Parathyroid adenoma (tissue), 2 donors: Measurements from ENCODE around the gene EEFSEC.

Source experiments
- H2AFZ ChIP-seq: fragments of 300-600 bp; sonication (generic); one replicate; pipeline ENCODE4 v1.7.0; 2017; ENCODE audit warnings: antibody characterized with exemption, mild to moderate bottlenecking
- H3K27ac ChIP-seq: fragments of 300-600 bp; sonication (generic); one replicate; pipeline ENCODE4 v1.7.0; 2017
- H3K27me3 ChIP-seq: fragments of 300-600 bp; sonication (generic); one replicate; pipeline ENCODE4 v1.7.0; 2017; ENCODE audit warnings: low read length; ENCODE audit not compliant: control insufficient read depth, insufficient read depth
- H3K36me3 ChIP-seq: fragments of 300-600 bp; sonication (generic); one replicate; pipeline ENCODE4 v1.7.0; 2017; ENCODE audit warnings: low read length; ENCODE audit not compliant: control insufficient read depth, insufficient read depth
- H3K4me1 ChIP-seq: fragments of 300-600 bp; sonication (generic); one replicate; pipeline ENCODE4 v1.7.0; 2017; ENCODE audit warnings: control low read depth
- H3K4me2 ChIP-seq: fragments of 300-600 bp; sonication (generic); one replicate; pipeline ENCODE4 v1.7.0; 2017; ENCODE audit warnings: low read length
- H3K4me3 ChIP-seq: fragments of 300-600 bp; sonication (generic); one replicate; pipeline ENCODE4 v1.7.0; 2017; ENCODE audit warnings: low read depth, low read length
- H3K79me2 ChIP-seq: fragments of 300-600 bp; sonication (generic); one replicate; pipeline ENCODE4 v1.7.0; 2017; ENCODE audit warnings: control low read depth
- H3K9ac ChIP-seq: fragments of 300-600 bp; sonication (generic); one replicate; pipeline ENCODE4 v1.7.0; 2017; ENCODE audit warnings: mild to moderate bottlenecking
- H3K9me3 ChIP-seq: fragments of 300-600 bp; sonication (generic); one replicate; pipeline ENCODE4 v1.7.0; 2017; ENCODE audit warnings: low read length; ENCODE audit not compliant: control insufficient read depth
- CTCF ChIP-seq: fragments of 300-600 bp; sonication (generic); IDR thresholded peaks from one replicate; pipeline ENCODE4 v1.7.0; 2017; ENCODE audit warnings: antibody characterized with exemption, mild to moderate bottlenecking
- donor health status: primary hyperparathyroidism.

Gene EEFSEC

GRCh38 chr3:128340198-128340903 is 187.1 kb downstream of the EEFSEC start:
- Histone ChIP-seq H3K4me2 (no peak overlapping the region), H3K9ac (no peak overlapping the region), H3K9me3 (no peaks in the 10 kb centered on the region)

GRCh38 chr3:128340904-128341555 is 187.7 kb downstream of the EEFSEC start:
- peaks cover 8% of the 10 kb centered on the region for H3K4me1 ChIP-seq
- H3K79me2 ChIP-seq: peaks cover 4% of the 10 kb centered on the region
- H3K9ac ChIP-seq: no peak overlapping the region
- H3K9me3 ChIP-seq: no peaks in the 10 kb centered on the region
- no peaks in the 10 kb centered on the region for H3K27me3 ChIP-seq
- H3K4me3 ChIP-seq: no peak overlapping the region
- H3K4me2 ChIP-seq: no peak overlapping the region
- no peaks in the 10 kb centered on the region for H3K36me3 ChIP-seq
- no peak overlapping the region for H3K27ac ChIP-seq
- no peak overlapping the region for H2AFZ ChIP-seq
- no peak for TF ChIP-seq CTCF

More at GRCh38 chr3:128340198-128340903, 187.1 kb downstream of the EEFSEC start:
- H3K27ac ChIP-seq: no peak overlapping the region
- no peak for TF ChIP-seq CTCF
- H2AFZ ChIP-seq: no peak overlapping the region
- peaks cover 4% of the 10 kb centered on the region for H3K79me2 ChIP-seq
- H3K36me3 ChIP-seq: no peaks in the 10 kb centered on the region
- H3K4me3 ChIP-seq: no peak overlapping the region
- peaks cover 8% of the 10 kb centered on the region for H3K4me1 ChIP-seq
- H3K27me3 ChIP-seq: no peaks in the 10 kb centered on the region

- Histone ChIP-seq H3K27me3 (no peaks in the 10 kb centered on the region), H3K36me3 (no peaks in the 10 kb centered on the region), H3K4me2 (no peak overlapping the region), H3K9ac (no peak overlapping the region), H3K4me3 (no peak overlapping the region), H3K9me3 (no peaks in the 10 kb centered on the region), H2AFZ (no peak overlapping the region), H3K4me1 (peaks cover 8% of the 10 kb centered on the region), H3K79me2 (peaks cover 4% of the 10 kb centered on the region), H3K27ac (no peak overlapping the region)
- TF ChIP-seq CTCF: no peak
Observed at GRCh38 chr3:128341659-128342395, 188.5 kb downstream of the EEFSEC start.

GRCh38 chr3:128342701-128343180 is 189.5 kb downstream of the EEFSEC start:
- TF ChIP-seq CTCF: no peak
- Histone ChIP-seq H3K9me3 (no peaks in the 10 kb centered on the region), H3K27ac (no peak overlapping the region), H3K4me3 (no peak overlapping the region), H3K4me1 (peaks cover 8% of the 10 kb centered on the region), H3K9ac (no peak overlapping the region), H3K27me3 (no peaks in the 10 kb centered on the region), H3K36me3 (no peaks in the 10 kb centered on the region), H2AFZ (no peak overlapping the region), H3K4me2 (no peak overlapping the region), H3K79me2 (peaks cover 4% of the 10 kb centered on the region)
